ENCODE measurements around the gene INAVA. TPM values are rescaled to one million over a fixed set of nuclear protein-coding genes. Genes with fewer than 3 reads are reported as not detected.

Gene INAVA
- total RNA-seq, 2 donors from 2014 or later = 59.5 to 61.5 TPM

DNA sequence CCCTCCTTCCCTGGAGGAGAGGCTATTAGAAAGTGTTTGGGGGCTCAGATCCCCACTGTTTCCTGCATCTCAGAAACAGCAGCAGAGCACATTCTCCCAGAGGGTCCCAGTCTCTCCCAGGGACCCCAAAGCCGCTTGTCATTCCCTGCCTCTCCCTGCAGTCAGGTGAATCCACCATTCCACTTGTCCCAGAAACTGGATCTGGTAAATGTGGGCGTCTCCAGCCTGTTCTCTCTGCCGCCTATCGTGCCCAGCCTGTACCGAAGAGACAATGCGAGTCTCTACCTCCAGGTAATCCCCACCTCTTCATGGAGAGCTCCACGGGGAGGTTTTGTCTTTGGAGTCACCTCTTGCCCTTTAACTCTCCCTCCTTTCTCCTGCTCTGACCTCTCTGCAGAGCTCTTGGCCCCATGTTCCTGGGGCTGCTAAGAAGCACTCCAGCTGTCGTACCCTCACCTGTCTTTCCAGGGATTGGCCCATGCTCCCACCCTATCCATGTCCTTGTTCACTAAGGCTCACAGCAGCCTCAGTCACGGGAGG is 26.9 kb downstream of the INAVA start:
- Mint-ChIP-seq H3K27me3 (ENCODE audit: insufficient read depth) (no peaks in the 10 kb centered on the region), H3K36me3 (ENCODE audit: low read depth) (no peaks in the 10 kb centered on the region), H3K27ac (no peak overlapping the region), H3K4me3 (no peak overlapping the region), H3K9me3 (no peaks in the 10 kb centered on the region), H3K4me1 (no peaks in the 10 kb centered on the region)
- H3K9ac ChIP-seq (ENCODE audit: extremely low read depth, low read length, poor library complexity, severe bottlenecking) = no peak overlapping the region
- H3K27me3 ChIP-seq (ENCODE audit: control insufficient read depth, insufficient read depth, low read length, poor library complexity, severe bottlenecking) = no peaks in the 10 kb centered on the region
- H3K9me3 ChIP-seq (ENCODE audit: control insufficient read depth, low read length) = no peaks in the 10 kb centered on the region
- no peak overlapping the region for H3K27ac ChIP-seq (ENCODE audit: low read depth, low read length)
- H3K4me1 ChIP-seq (ENCODE audit: control insufficient read depth, insufficient read depth, low read length) = no peaks in the 10 kb centered on the region
- DNase-seq = no peak
- H3K36me3 ChIP-seq (ENCODE audit: control insufficient read depth, insufficient read depth, low read length) = no peaks in the 10 kb centered on the region
- no peak overlapping the region for H3K4me3 ChIP-seq (ENCODE audit: low read length)
- TF ChIP-seq, protein P1, sequence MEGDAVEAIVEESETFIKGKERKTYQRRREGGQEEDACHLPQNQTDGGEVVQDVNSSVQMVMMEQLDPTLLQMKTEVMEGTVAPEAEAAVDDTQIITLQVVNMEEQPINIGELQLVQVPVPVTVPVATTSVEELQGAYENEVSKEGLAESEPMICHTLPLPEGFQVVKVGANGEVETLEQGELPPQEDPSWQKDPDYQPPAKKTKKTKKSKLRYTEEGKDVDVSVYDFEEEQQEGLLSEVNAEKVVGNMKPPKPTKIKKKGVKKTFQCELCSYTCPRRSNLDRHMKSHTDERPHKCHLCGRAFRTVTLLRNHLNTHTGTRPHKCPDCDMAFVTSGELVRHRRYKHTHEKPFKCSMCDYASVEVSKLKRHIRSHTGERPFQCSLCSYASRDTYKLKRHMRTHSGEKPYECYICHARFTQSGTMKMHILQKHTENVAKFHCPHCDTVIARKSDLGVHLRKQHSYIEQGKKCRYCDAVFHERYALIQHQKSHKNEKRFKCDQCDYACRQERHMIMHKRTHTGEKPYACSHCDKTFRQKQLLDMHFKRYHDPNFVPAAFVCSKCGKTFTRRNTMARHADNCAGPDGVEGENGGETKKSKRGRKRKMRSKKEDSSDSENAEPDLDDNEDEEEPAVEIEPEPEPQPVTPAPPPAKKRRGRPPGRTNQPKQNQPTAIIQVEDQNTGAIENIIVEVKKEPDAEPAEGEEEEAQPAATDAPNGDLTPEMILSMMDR (conservative IDR thresholded peaks at IDR 0.05) = no peak
- 79 to 88% methylated on average over 7 to 9 of the region's 9 CpGs for WGBS, 2 experiments (ENCODE audit: insufficient coverage in 1 of 2, insufficient read length in 1 of 2)

DNA sequence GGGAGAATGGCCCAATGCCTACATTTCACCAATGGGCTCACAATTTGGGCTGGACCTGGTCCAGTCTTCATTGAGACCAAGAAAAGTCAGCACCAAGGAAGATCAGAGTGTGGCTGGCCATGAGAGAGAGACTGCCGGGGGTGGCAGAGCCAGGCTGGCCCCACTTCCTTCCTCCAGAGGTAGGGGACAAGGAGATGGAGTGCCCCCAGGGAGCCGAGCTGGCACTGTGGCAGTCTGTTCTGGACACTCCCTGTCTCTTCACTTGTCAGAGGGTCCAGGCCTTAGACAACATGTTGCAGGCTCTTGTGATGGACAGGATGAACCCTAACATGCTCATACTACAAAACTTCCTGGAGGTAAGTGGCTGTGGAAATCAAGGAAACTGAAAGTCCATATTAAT is 27.7 kb downstream of the INAVA start:
- H3K4me1 ChIP-seq (ENCODE audit: control insufficient read depth, insufficient read depth, low read length) = no peaks in the 10 kb centered on the region
- no peak overlapping the region for H3K27ac Mint-ChIP-seq
- no peak overlapping the region for H3K4me3 Mint-ChIP-seq
- H3K36me3 Mint-ChIP-seq (ENCODE audit: low read depth) = no peaks in the 10 kb centered on the region
- H3K9me3 ChIP-seq (ENCODE audit: control insufficient read depth, low read length) = no peaks in the 10 kb centered on the region
- no peaks in the 10 kb centered on the region for H3K4me1 Mint-ChIP-seq
- WGBS, 2 experiments (ENCODE audit: insufficient coverage in 1 of 2, insufficient read length in 1 of 2) = 79 to 100% methylated on average over 1 to 2 of the region's 2 CpGs
- no peaks in the 10 kb centered on the region for H3K9me3 Mint-ChIP-seq
- H3K4me3 ChIP-seq (ENCODE audit: low read length) = no peak overlapping the region
- TF ChIP-seq, protein P1 (conservative IDR thresholded peaks at IDR 0.05) = no peak
- H3K27ac ChIP-seq (ENCODE audit: low read depth, low read length) = no peak overlapping the region
- peak; percentile 16 for DNase-seq
- H3K9ac ChIP-seq (ENCODE audit: extremely low read depth, low read length, poor library complexity, severe bottlenecking) = no peak overlapping the region
- H3K27me3 Mint-ChIP-seq (ENCODE audit: insufficient read depth) = no peaks in the 10 kb centered on the region
- H3K27me3 ChIP-seq (ENCODE audit: control insufficient read depth, insufficient read depth, low read length, poor library complexity, severe bottlenecking) = no peaks in the 10 kb centered on the region
- H3K36me3 ChIP-seq (ENCODE audit: control insufficient read depth, insufficient read depth, low read length) = no peaks in the 10 kb centered on the region

DNA sequence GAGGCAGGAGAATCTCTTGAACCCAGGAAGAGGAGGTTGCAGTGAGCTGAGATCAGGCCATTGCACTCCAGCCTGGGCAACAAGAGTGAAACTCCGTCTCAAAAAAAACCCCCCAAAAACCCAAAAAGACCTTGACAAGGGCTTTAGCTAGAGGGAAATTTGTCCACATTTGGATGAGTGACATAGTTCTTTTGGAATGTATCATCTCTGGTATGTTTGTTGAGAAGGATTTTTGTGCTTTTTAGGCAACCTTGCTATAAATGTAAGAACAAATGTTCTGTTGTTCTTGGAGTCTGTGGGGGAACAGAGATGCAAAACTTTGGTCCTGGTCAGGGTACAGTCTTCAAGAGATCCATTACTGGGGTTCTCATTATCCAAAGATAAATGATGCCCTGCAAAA is 28.9 kb downstream of the INAVA start:
- Histone ChIP-seq H3K9me3 (ENCODE audit: control insufficient read depth, low read length) (no peaks in the 10 kb centered on the region), H3K4me1 (ENCODE audit: control insufficient read depth, insufficient read depth, low read length) (no peaks in the 10 kb centered on the region), H3K4me3 (ENCODE audit: low read length) (no peak overlapping the region), H3K9ac (ENCODE audit: extremely low read depth, low read length, poor library complexity, severe bottlenecking) (no peak overlapping the region), H3K27ac (ENCODE audit: low read depth, low read length) (no peak overlapping the region), H3K27me3 (ENCODE audit: control insufficient read depth, insufficient read depth, low read length, poor library complexity, severe bottlenecking) (no peaks in the 10 kb centered on the region), H3K36me3 (ENCODE audit: control insufficient read depth, insufficient read depth, low read length) (no peaks in the 10 kb centered on the region)
- Mint-ChIP-seq H3K27me3 (ENCODE audit: insufficient read depth) (no peaks in the 10 kb centered on the region), H3K9me3 (no peaks in the 10 kb centered on the region), H3K4me3 (no peak overlapping the region), H3K4me1 (no peaks in the 10 kb centered on the region), H3K36me3 (ENCODE audit: low read depth) (no peaks in the 10 kb centered on the region), H3K27ac (no peak overlapping the region)
- TF ChIP-seq, protein P1 (conservative IDR thresholded peaks at IDR 0.05) = no peak
- no peak for DNase-seq
- WGBS, 2 experiments (ENCODE audit: insufficient coverage in 1 of 2, insufficient read length in 1 of 2) = 100% methylated on average over 1 of the region's 1 CpG; no CpG with 5 or more reads in 1 of the 2 experiments

Measured in endodermal cell (in vitro differentiated cells).